GM23248 (cell line): ENCODE measurements around the gene KRT78. TPM values are rescaled to one million over a fixed set of nuclear protein-coding genes. Genes with fewer than 3 reads are reported as not detected.

ENCODE experiments used
- DNase-seq: peaks from one replicate; pipeline ENCODE4 v3.0.0-alpha.2; 2015
- H2AFZ ChIP-seq: fragments of 200-600 bp; sonication (generic); 2 replicates; pipeline ENCODE4 v1.6.1; 2016; ENCODE audit warnings: antibody characterized with exemption
- H3F3A ChIP-seq: fragments of 200-600 bp; sonication (generic); 2 replicates; pipeline ENCODE4 v1.6.1; 2016; ENCODE audit warnings: mild to moderate bottlenecking, antibody characterized with exemption, mixed run types; ENCODE audit not compliant: insufficient read depth
- H3K27ac ChIP-seq: fragments of 200-600 bp; sonication (generic); 2 replicates; pipeline ENCODE4 v1.5.1; 2016; ENCODE audit warnings: mild to moderate bottlenecking
- H3K27me3 ChIP-seq: fragments of 200-600 bp; sonication (generic); replicated peaks from 2 replicates; pipeline ENCODE4 v1.6.1; 2016; ENCODE audit warnings: mild to moderate bottlenecking; ENCODE audit not compliant: insufficient read depth
- H3K36me3 ChIP-seq: fragments of 200-600 bp; sonication (generic); 2 replicates; pipeline ENCODE4 v1.6.1; 2016; ENCODE audit warnings: low read depth, mild to moderate bottlenecking
- H3K4me1 ChIP-seq: fragments of 200-600 bp; sonication (generic); 2 replicates; pipeline ENCODE4 v1.6.1; 2016; ENCODE audit warnings: mild to moderate bottlenecking; ENCODE audit not compliant: insufficient read depth
- H3K4me2 ChIP-seq: fragments of 200-600 bp; sonication (generic); one replicate; pipeline ENCODE4 v1.6.1; 2016; ENCODE audit warnings: mild to moderate bottlenecking; ENCODE audit not compliant: unreplicated experiment
- H3K4me3 ChIP-seq: fragments of 200-600 bp; sonication (generic); 2 replicates; pipeline ENCODE4 v1.5.1; 2016; ENCODE audit warnings: mild to moderate bottlenecking
- H3K79me2 ChIP-seq: fragments of 200-600 bp; sonication (generic); 2 replicates; pipeline ENCODE4 v1.6.1; 2016; ENCODE audit warnings: mild to moderate bottlenecking; ENCODE audit not compliant: insufficient read depth
- H3K9ac ChIP-seq: fragments of 200-600 bp; sonication (generic); 2 replicates; pipeline ENCODE4 v1.6.1; 2016; ENCODE audit warnings: mild to moderate bottlenecking
- H3K9me2 ChIP-seq: fragments of 200-600 bp; sonication (generic); 2 replicates; pipeline ENCODE4 v1.6.1; 2016; ENCODE audit warnings: mixed run types, mild to moderate bottlenecking, moderate library complexity; ENCODE audit not compliant: insufficient read depth
- H3K9me3 ChIP-seq: fragments of 200-600 bp; sonication (generic); one replicate; pipeline ENCODE4 v1.6.1; 2017; ENCODE audit warnings: low read depth
- H4K20me1 ChIP-seq: fragments of 200-600 bp; sonication (generic); 2 replicates; pipeline ENCODE4 v1.6.0; 2016; ENCODE audit not compliant: insufficient read depth
- EZH2 ChIP-seq: fragments of 200-600 bp; sonication (generic); IDR thresholded peaks from 2 replicates; pipeline ENCODE4 v1.6.1; 2018; ENCODE audit warnings: antibody characterized with exemption, mild to moderate bottlenecking; ENCODE audit not compliant: insufficient read depth, poor library complexity, severe bottlenecking
- EZH2phosphoT487 ChIP-seq: fragments of 200-600 bp; sonication (generic); IDR thresholded peaks from 2 replicates; pipeline ENCODE4 v1.6.1; 2018; ENCODE audit warnings: antibody characterized with exemption, moderate library complexity, mild to moderate bottlenecking, low read depth; ENCODE audit not compliant: insufficient read depth
- WGBS, 2 experiments: methylation state at CpG; one replicate each; pipeline ENCODE4 v1.1.6; 2015 to 2017; ENCODE audit warnings: low lambda C conversion rate in 2 of 2, low coverage in 1 of 2; ENCODE audit errors: missing lambda C conversion rate in 2 of 2; 5-methylcytosine and 5-hydroxymethylcytosine counted together
- in situ Hi-C: fragments of 300-500 bp; cut with MboI; formaldehyde crosslinking; loops from 2 replicates; pipeline ENCODE4 v1.15.0; 2020
- polyA plus RNA-seq: library from polyadenylated mRNA; unstranded; fragments of >200 nt; fragmentation: Nextera tagmentation; extraction: Ambion mirVana; gene quantifications from 2 replicates; pipeline ENCODE4 v1.2.1, GENCODE V29; 2016
- total RNA-seq: library from RNA; depleted of rRNA; stranded (reverse); fragments of >200 nt; shearing (Covaris generic); gene quantifications from 2 replicates; pipeline ENCODE4 v1.2.3, GENCODE V29; 2014

KRT78 gene
- total and polyA plus RNA-seq, 2 experiments from 2014 or later, result not detected

DNA sequence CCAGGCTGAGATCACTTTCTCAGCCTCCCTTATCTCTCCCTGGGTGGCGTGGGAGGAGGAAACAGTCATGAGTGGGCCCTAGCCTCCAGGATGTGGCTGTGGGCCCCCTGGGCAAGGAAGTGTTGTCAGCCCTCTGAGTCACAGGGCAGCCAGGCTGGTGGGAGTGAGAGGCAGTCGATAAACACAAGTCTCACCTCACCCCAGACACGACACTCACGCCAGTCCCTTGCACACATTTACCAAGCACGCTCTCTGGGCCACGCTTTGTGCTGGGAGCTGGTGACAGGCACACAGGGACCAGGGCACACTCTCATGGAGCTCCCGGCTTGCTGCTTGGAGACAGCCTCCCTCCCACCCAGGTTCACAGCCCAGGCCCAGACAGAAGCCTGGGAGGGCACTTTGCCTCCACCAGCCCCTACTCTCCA is 12.7 kb downstream of the KRT78 start:
- Histone ChIP-seq H2AFZ (no peak overlapping the region), H3F3A (no peaks in the 10 kb centered on the region), H3K36me3 (no peaks in the 10 kb centered on the region), H3K9ac (no peak overlapping the region), H3K9me2 (no peaks in the 10 kb centered on the region), H4K20me1 (no peaks in the 10 kb centered on the region), H3K4me2 (peak overlapping the region; percentile 5), H3K27me3 (no peaks in the 10 kb centered on the region), H3K9me3 (no peaks in the 10 kb centered on the region), H3K79me2 (no peaks in the 10 kb centered on the region), H3K4me3 (no peak overlapping the region), H3K27ac (no peak overlapping the region), H3K4me1 (peaks cover 26% of the 10 kb centered on the region)
- in situ Hi-C loops, result no loop called here
- no peak for TF ChIP-seq EZH2
- no peak for TF ChIP-seq EZH2phosphoT487
- 56 to 66% methylated on average over 7 of the region's 7 CpGs for WGBS, 2 experiments
- peak; percentile 83 for DNase-seq

DNA sequence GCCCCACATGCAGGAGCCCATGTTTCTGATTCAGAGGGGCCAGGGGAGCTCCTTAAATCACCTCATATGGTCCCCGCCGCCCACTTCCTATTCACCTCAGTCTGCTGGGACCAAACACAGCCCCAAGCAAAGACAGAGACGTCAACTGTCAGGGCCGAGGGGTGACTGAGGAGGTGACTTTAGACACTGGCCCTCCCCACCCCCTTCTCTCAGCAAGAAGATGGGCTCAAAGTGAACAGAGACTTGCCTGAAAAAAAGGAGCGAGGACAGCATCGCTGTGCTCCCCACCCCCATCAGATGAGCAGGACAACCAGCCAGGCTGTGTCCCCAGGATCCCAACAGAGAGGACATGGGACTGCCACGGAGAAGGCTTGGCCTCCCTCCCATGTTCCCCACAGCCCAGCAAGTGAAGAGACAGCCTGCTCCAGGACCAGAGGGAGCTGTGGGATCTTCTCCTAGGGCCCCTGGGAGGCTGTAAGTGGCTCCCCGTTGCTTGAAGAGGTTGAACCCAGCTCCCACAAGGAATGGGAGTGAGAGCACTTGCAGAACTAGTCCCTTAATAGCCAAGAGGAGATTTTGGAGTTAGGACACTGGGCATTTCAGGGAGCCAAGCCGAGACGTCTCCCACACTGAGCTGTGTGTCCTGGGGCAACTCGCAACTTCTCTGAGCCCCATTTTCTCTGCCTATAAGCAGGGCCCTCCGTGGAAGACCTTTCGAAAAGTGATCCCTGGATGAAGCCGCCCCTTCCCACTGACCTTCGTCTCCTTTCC is 13.3 kb downstream of the KRT78 start:
- peak overlapping the region; percentile 5 for H3K4me2 ChIP-seq
- no peaks in the 10 kb centered on the region for H3K9me2 ChIP-seq
- H3K79me2 ChIP-seq, result no peaks in the 10 kb centered on the region
- H3K27me3 ChIP-seq, result no peaks in the 10 kb centered on the region
- H3K4me3 ChIP-seq, result no peak overlapping the region
- no peaks in the 10 kb centered on the region for H3F3A ChIP-seq
- H3K27ac ChIP-seq, result no peak overlapping the region
- peak; percentile 15 for DNase-seq
- peaks cover 26% of the 10 kb centered on the region for H3K4me1 ChIP-seq
- no peak overlapping the region for H2AFZ ChIP-seq
- no peaks in the 10 kb centered on the region for H4K20me1 ChIP-seq
- TF ChIP-seq EZH2, result no peak
- TF ChIP-seq EZH2phosphoT487, result no peak
- no peaks in the 10 kb centered on the region for H3K9me3 ChIP-seq
- 66 to 75% methylated on average over 15 of the region's 15 CpGs for WGBS, 2 experiments
- no peaks in the 10 kb centered on the region for H3K36me3 ChIP-seq
- in situ Hi-C loops, result no loop called here
- H3K9ac ChIP-seq, result no peak overlapping the region

DNA sequence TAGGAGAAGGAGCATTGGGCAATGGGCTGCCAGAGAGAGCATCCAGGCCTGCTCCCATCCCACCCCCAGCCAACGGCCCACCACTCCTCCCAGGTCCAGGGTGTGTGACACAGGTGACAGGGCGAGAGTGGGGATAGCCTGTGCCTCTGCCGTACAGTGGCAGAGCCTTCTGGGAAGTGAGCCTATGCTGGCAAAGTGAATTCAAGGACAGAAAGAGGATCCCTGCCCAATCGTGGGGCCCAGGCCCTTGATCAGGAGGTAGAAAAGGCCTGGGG is 14.1 kb downstream of the KRT78 start:
- H3K9ac ChIP-seq, result no peak overlapping the region
- 75 to 85% methylated on average over 4 of the region's 4 CpGs for WGBS, 2 experiments
- H3F3A ChIP-seq, result no peaks in the 10 kb centered on the region
- H3K4me3 ChIP-seq, result no peak overlapping the region
- no peaks in the 10 kb centered on the region for H4K20me1 ChIP-seq
- no peaks in the 10 kb centered on the region for H3K36me3 ChIP-seq
- in situ Hi-C loops, result no loop called here
- TF ChIP-seq EZH2phosphoT487 (no peak), EZH2 (no peak)
- no peak overlapping the region for H3K27ac ChIP-seq
- H3K9me3 ChIP-seq, result no peaks in the 10 kb centered on the region
- H3K9me2 ChIP-seq, result no peaks in the 10 kb centered on the region
- no peak overlapping the region for H3K4me2 ChIP-seq
- no peaks in the 10 kb centered on the region for H3K27me3 ChIP-seq
- no peak overlapping the region for H2AFZ ChIP-seq
- H3K4me1 ChIP-seq, result peaks cover 26% of the 10 kb centered on the region
- no peak for DNase-seq
- no peaks in the 10 kb centered on the region for H3K79me2 ChIP-seq

DNA sequence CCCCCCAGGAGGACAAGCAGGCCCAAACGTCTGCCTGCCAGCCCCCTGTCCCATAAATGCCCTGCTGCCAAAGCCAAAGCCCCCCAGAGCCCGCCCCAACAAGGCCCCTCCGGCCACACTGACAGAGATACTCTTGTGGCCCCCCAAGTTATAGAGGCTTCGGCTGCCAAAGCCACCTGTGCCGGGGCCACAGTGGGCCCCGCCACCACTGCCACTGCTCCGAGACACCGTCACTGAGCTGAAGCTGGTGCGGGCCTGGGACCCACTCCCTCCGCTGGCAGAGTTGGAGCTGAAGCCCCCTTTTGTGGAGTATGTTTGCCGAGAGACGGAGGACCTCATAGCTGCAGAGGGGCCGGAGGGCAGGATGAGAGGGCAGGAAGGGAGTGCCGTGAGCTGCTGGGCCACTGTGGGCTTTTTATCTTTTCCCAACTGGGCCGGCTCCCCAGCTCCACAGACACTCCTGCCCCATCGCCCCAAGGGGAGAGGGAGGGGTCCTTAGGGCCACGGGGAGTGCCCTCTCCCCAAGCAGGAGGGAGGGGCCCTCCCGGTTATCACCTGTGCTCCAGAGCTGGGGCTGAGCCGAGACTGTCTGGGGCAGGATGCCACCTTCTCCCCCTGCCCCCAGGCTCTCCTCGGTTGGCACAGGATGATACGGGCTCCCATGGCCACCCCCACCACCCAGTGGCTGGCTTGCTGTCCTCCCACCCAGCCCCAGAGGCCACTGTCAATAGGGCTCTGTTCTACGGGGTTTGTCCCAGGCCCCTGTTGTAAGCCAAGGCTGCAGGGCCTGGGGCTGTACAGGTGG is 14.7 kb downstream of the KRT78 start, which contains the start of gene KRT79:
TSS of gene KRT79 (minus strand) at position 390 of the 805 bp plus-strand sequence. CDS start at position 339, 51 bp downstream.
- Histone ChIP-seq H3K9ac (no peak within 1 kb of the TSS), H3K79me2 (no peaks in the 10 kb centered on the region), H3K9me3 (no peaks in the 10 kb centered on the region), H3K4me2 (no peak within 1 kb of the TSS), H3K36me3 (no peaks in the 10 kb centered on the region), H3K9me2 (no peaks in the 10 kb centered on the region), H2AFZ (no peak within 1 kb of the TSS), H3K4me1 (peaks cover 26% of the 10 kb centered on the region), H3K27me3 (no peaks in the 10 kb centered on the region), H4K20me1 (no peaks in the 10 kb centered on the region), H3K27ac (no peak within 1 kb of the TSS), H3F3A (no peaks in the 10 kb centered on the region; the same call in 1 of the 2 replicates), H3K4me3 (no peak within 1 kb of the TSS)
- TF ChIP-seq EZH2phosphoT487 (no peak), EZH2 (no peak)
- in situ Hi-C loops, result no loop called here
- 84 to 89% methylated on average over 19 to 22 of the region's 22 CpGs for whole genome bisulfite sequencing, 2 experiments
- DNase-seq, result no peak
